ENCODE results near the gene EID2.

The EID2 gene

DNA sequence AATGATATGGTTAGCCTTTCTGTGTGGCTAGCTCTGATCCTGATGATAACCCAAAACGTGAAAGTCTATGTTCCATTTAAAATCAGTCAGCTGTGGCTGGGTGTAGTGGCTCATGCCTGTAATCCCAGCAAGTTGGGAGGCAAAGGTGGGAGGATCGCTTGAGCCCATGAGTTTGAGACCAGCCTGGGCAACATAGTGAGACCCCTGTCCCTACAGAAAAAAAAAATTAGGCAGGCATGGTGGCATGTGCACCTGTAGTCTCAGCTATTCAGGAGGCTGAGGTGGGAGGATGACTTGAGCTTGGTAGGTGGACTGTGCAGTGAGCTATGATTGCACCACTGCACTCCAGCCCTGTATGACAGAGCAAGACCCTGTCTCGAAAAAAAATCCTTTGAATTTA is 6.2 kb downstream of the EID2 start:
- no peak overlapping the region for H3K27ac ChIP-seq
- TF ChIP-seq, protein P1, sequence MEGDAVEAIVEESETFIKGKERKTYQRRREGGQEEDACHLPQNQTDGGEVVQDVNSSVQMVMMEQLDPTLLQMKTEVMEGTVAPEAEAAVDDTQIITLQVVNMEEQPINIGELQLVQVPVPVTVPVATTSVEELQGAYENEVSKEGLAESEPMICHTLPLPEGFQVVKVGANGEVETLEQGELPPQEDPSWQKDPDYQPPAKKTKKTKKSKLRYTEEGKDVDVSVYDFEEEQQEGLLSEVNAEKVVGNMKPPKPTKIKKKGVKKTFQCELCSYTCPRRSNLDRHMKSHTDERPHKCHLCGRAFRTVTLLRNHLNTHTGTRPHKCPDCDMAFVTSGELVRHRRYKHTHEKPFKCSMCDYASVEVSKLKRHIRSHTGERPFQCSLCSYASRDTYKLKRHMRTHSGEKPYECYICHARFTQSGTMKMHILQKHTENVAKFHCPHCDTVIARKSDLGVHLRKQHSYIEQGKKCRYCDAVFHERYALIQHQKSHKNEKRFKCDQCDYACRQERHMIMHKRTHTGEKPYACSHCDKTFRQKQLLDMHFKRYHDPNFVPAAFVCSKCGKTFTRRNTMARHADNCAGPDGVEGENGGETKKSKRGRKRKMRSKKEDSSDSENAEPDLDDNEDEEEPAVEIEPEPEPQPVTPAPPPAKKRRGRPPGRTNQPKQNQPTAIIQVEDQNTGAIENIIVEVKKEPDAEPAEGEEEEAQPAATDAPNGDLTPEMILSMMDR (conservative IDR thresholded peaks at IDR 0.05): no peak

DNA sequence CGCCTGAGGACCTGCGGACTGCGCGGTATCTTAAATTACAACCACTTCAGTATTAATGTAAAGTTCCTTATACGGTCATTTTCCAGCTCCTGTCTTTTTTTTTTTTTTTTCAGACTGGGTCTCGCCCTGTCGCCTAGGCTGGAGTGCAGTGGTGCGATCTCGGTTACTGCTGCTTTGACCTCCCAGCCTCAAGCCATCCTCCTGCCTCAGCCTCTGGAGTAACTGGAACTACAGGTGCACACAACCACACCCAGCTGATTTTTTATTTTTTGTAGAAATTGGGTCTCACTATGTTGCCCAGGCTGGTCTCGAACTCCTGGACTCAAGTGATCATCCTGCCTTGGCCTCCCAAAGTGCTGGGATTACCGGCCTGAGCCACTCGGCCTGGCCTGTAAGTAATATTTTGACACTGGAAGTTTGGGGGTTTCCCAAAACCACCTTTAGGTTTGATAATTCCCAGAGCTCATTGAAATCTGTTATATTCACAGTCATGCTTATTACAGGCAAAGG is 6.9 kb downstream of the EID2 start:
- peak overlapping the region; percentile 77 for H3K27ac ChIP-seq
- TF ChIP-seq, protein P1 (conservative IDR thresholded peaks at IDR 0.05): peak; percentile 58

DNA sequence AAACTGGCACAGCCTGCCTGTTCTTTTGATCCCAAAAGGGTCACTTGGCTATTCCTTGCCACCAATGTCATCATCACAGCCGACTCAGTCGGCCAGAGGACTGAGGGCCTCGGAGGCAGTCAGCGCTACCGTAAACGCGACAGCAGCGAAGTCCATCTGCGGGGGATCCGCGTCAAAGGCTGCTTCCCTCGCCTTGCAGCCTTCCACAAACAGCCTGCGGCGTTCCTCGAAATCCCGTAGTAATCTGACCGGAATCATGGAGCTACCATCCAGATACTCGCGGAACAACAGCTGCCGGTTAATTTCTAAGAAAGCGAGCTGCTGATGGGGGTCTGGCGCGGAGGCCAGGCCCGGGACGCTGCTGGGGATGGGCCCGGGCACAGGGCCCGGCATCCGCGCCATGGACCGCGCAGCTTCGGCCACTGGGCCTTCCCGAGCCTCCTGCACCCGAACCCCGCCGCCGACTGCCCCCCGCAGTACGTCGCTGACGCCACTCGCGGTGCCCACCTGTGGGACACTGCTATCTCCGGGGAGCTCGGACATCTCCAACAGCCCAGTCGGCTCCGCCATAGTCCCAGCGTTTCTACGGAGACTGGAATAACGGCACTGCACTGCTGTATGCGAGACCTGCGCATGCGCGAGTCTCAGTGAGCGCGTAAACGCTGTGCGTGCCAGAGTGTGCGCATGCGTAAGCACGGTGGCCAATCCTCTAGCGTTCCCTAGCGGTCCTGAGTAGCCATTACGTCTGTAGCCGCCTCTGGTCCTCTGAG is 7.5 kb downstream of the EID2 start, which contains the start of gene EID2B:
Gene EID2B (minus strand): TSS at position 620 of the 770 bp plus-strand sequence. CDS start 50 bp downstream, at position 570.
- peak within 1 kb of the TSS; percentile 77 for H3K27ac ChIP-seq
- TF ChIP-seq, protein P1 (conservative IDR thresholded peaks at IDR 0.05): peak; percentile 99

DNA sequence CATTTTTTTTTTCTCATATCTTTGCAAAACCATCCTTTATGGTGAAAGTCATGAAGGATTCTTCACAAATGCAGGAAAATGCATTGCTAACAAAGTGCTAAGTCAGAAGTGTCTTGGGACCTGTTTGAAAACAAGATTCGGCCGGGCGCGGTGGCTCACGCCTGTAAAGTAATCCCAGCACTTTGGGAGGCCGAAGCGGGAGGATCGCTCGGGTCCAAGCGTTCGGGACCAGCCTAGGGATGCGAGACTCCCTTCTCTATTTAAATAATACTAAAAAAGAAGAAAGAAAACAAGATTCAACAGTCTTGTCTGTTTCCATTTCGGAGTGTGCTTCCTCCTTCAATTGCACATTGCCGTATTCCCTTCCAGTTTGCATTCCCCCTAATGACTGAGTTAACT is 8.1 kb downstream of the EID2 start:
- TF ChIP-seq, protein P1 (conservative IDR thresholded peaks at IDR 0.05): no peak
- H3K27ac ChIP-seq: peak overlapping the region; percentile 77

DNA sequence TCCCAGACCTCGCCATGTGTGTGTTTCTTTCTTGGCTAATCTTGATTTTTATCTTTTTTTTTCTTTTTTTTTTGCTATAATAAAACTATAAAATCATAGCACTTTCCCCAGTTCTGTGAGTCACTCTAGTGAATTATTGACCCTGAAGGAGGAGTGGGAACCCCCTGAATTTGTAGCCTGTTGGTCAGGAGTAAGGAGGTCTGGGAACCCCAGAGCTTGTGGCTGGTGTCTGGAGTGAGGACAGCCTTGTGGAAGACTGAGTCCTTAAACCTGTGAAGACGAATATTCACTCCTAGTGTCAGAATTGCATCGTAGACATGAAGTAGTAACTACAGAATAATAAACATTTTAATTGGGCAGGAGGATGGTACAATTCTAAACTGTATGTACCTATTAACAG is 14.8 kb downstream of the EID2 start:
- H3K27ac ChIP-seq: no peak overlapping the region
- TF ChIP-seq, protein P1 (conservative IDR thresholded peaks at IDR 0.05): no peak

DNA sequence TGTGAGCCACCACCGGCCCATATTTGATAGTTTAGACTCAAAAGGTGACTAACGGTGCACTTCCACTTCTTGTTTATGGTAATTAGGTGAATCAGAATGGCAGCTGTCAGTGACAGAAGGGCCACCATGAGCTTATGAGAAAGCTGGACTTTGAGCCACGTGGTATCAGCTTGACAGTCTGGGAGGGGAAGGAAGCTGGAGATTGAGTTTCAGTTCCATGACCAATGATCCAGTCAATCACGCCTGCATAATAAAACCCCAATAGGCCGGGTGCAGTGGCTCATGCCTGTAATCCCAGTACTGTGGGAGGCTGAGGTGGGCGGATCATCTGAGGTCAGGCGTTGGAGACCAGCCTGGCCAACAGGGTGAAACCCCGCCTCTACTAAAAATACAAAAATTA is 15.5 kb downstream of the EID2 start:
- no peak overlapping the region for H3K27ac ChIP-seq
- TF ChIP-seq, protein P1 (conservative IDR thresholded peaks at IDR 0.05): no peak

DNA sequence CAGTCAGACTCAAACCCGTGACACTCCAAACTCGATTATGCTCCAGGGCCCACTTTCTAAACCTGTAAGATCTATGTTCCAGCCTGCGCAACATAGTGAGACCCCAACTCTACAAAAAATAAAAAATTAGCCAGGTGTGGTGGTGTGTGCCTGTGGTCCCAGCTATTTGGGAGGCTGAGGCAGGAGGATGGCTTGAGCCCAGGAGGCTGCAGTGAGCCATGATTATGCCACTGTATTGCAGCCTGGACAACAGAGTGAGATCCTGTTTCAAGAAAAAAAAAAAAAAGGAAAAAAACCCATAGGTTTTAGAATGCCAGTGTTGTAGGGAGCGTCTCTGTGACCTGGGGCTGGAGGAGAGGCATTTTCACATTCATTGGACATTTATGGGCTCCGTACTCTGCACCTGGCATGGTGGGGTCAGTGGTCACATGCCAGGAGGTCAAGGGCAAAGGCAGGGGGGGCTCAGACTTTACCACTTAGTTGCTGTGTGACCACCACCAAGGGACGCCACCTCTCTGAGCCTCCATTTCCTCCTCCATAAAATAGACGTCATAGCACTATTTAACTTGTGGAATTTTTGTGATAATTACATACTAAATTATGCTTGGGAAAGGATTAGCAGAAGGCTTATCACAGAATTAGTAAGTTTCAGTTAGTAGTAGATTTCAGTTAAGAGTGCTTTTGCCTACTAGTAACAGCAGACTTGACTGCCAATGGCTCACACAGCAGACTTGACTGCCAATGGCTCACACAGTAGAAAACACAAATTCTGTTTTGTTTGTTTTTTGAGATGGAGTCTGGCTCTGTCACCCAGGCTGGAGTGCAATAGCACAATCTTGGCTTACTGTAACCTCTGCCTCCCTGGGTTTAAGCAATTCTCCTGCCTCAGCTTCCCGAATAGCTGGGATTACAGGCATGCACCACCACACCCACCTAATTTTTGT is 19.1 kb downstream of the EID2 start:
- TF ChIP-seq, protein P1 (conservative IDR thresholded peaks at IDR 0.05): no peak
- H3K27ac ChIP-seq: no peak overlapping the region

Measured in VCaP (cell line).